Measurements from ENCODE around the gene JDP2. TPM values are rescaled to one million over a fixed set of nuclear protein-coding genes. Genes with fewer than 3 reads are reported as not detected.

JDP2 gene
- total RNA-seq, 1 donor from 2014 or later = 72.2 TPM

DNA sequence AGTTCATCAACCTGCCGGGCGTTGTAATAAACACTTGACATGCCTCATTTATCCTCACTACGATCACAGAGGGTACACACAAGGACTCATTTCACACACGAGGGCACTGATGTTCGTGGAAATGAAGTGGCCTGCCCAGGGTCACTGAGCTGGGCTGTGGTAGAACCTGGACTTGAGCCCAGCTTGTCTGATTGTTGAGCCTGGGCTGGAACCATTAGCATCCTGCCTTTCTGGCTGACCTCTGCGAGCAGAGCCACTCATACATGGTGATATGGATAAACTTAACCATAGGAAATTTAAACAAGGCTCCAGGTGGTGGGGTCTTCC is 16.6 kb upstream of the JDP2 start:
- Mint-ChIP-seq H3K9me3 (ENCODE audit: low read depth) (peaks cover 4% of the 10 kb centered on the region), H3K4me1 (ENCODE audit: low read depth) (no peaks in the 10 kb centered on the region), H3K36me3 (ENCODE audit: low read depth) (no peaks in the 10 kb centered on the region), H3K27ac (ENCODE audit: unreplicated experiment) (no peak overlapping the region), H3K4me3 (ENCODE audit: unreplicated experiment) (no peak overlapping the region), H3K27me3 (ENCODE audit: low read depth) (peaks cover 3% of the 10 kb centered on the region)
- TF ChIP-seq, protein P1, sequence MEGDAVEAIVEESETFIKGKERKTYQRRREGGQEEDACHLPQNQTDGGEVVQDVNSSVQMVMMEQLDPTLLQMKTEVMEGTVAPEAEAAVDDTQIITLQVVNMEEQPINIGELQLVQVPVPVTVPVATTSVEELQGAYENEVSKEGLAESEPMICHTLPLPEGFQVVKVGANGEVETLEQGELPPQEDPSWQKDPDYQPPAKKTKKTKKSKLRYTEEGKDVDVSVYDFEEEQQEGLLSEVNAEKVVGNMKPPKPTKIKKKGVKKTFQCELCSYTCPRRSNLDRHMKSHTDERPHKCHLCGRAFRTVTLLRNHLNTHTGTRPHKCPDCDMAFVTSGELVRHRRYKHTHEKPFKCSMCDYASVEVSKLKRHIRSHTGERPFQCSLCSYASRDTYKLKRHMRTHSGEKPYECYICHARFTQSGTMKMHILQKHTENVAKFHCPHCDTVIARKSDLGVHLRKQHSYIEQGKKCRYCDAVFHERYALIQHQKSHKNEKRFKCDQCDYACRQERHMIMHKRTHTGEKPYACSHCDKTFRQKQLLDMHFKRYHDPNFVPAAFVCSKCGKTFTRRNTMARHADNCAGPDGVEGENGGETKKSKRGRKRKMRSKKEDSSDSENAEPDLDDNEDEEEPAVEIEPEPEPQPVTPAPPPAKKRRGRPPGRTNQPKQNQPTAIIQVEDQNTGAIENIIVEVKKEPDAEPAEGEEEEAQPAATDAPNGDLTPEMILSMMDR (IDR thresholded peaks at IDR 0.05) = no peak
- no peak for DNase-seq (ENCODE audit: low spot score)

DNA sequence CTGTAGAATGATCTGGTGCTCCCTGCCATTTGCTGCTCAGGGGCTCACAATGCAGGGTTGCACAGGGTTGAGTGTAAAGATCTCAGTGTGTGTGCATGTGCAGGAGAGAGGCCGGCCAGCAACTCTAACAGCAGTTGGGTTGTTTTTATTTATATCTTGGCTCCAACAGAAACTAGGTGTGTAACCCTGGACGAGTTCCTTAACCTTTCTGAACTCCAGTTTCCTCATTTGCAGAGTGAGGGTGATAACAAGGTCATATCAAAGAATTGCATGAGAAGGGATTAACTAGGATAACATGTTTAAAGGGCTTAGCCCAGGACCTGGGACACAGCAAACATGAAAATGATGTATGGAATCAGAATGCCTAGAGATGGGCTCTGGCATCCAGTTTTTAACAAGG is 14.8 kb upstream of the JDP2 start:
- H3K4me3 Mint-ChIP-seq (ENCODE audit: unreplicated experiment) = no peak overlapping the region
- no peaks in the 10 kb centered on the region for H3K36me3 Mint-ChIP-seq (ENCODE audit: low read depth)
- no peaks in the 10 kb centered on the region for H3K4me1 Mint-ChIP-seq (ENCODE audit: low read depth)
- H3K9me3 Mint-ChIP-seq (ENCODE audit: low read depth) = peaks cover 4% of the 10 kb centered on the region
- no peaks in the 10 kb centered on the region for H3K27me3 Mint-ChIP-seq (ENCODE audit: low read depth)
- no peak for DNase-seq (ENCODE audit: low spot score)
- TF ChIP-seq, protein P1 (IDR thresholded peaks at IDR 0.05) = no peak
- no peak overlapping the region for H3K27ac Mint-ChIP-seq (ENCODE audit: unreplicated experiment)

DNA sequence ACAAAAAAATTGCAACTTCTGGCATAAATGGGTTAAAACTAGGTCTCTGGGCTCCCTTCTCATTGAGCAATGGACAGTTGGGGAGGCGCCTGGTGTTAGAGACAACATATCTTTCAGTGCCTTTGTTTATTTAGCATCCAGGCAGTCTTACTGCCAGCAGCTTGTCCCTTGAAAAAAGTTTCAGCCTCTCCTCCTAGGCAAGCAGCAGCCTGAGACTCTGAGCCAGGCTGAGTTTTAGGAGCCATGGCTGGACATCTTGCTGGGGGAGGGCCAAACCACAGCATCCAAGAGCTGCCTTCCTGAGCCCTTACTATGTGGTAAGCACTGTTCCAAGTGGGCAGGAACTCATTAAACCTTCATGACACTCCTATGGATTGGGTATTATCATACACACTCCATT is 10.1 kb upstream of the JDP2 start:
- no peak for DNase-seq (ENCODE audit: low spot score)
- no peaks in the 10 kb centered on the region for H3K36me3 Mint-ChIP-seq (ENCODE audit: low read depth)
- H3K4me1 Mint-ChIP-seq (ENCODE audit: low read depth) = peaks cover 6% of the 10 kb centered on the region
- H3K4me3 Mint-ChIP-seq (ENCODE audit: unreplicated experiment) = no peak overlapping the region
- TF ChIP-seq, protein P1 (IDR thresholded peaks at IDR 0.05) = no peak
- peaks cover 4% of the 10 kb centered on the region for H3K9me3 Mint-ChIP-seq (ENCODE audit: low read depth)
- no peak overlapping the region for H3K27ac Mint-ChIP-seq (ENCODE audit: unreplicated experiment)
- H3K27me3 Mint-ChIP-seq (ENCODE audit: low read depth) = no peaks in the 10 kb centered on the region

DNA sequence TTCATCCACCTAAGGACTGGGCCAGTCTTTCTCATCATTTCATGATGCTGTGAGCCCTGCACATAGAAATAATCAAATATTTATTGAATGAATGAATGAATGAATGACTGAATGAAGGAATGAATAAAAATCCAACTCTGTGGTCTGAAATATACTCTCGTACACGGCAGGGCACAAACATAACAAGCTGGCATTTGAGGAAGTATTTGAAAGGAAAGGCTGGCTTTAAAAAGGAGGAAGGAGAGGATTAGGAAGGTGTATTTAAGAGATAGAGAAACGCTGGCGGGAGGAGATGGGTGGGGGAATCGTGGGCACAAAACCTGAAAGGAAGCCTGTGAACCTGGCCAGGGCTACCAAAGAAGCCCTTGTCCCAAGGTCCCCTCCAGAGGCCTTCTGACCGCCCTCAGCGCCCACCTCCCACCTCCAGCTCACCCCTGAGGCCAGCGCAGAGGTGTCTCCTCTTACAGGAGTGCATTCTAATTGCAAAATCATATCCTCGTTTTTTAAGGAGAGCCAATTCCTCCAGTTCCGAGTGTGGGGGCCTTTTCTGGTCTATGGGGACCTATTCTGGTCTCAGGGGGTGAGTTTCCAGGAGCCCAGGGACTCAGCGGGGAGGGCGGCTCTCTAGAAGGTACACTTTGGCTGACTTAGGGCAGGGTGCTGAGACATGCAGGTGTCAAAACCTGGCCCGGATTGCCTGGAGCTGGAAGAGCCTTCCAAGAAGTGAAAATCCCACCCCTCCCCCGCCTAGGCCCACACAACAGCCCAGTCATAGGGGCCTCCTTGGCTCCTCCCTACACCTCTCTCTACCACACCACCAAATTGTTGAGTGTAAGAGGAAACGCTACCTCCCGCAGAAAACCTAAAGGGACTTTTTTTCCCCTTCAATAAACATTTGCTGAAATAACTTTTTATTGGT is 8.7 kb upstream of the JDP2 start:
- TF ChIP-seq, protein P1 (IDR thresholded peaks at IDR 0.05) = no peak
- no peaks in the 10 kb centered on the region for H3K27me3 Mint-ChIP-seq (ENCODE audit: low read depth)
- H3K36me3 Mint-ChIP-seq (ENCODE audit: low read depth) = no peaks in the 10 kb centered on the region
- peaks cover 6% of the 10 kb centered on the region for H3K4me1 Mint-ChIP-seq (ENCODE audit: low read depth)
- no peak overlapping the region for H3K4me3 Mint-ChIP-seq (ENCODE audit: unreplicated experiment)
- no peak overlapping the region for H3K27ac Mint-ChIP-seq (ENCODE audit: unreplicated experiment)
- peaks cover 2% of the 10 kb centered on the region for H3K9me3 Mint-ChIP-seq (ENCODE audit: low read depth)
- DNase-seq (ENCODE audit: low spot score) = no peak

DNA sequence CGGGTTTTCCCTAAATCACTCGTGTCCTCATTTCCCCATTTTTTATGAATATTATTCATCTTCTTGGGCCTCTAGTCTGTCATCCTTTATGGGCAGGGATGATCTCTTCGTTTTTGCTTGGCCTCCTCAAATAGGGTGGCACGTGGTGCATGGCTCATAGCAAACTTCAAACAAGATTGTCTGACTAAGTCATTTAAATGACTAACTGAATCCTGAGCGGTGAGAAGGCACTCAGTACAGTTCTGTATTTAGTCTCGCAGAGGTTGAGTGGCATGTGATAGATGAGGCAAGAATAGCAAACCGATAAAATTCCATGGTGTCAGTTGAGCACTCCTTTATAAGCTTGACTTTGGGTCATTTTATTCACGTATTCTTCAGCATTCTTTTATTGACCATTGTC is 5.7 kb upstream of the JDP2 start:
- Mint-ChIP-seq H3K4me3 (ENCODE audit: unreplicated experiment) (no peak overlapping the region), H3K36me3 (ENCODE audit: low read depth) (no peaks in the 10 kb centered on the region), H3K27ac (ENCODE audit: unreplicated experiment) (no peak overlapping the region), H3K4me1 (ENCODE audit: low read depth) (peaks cover 6% of the 10 kb centered on the region), H3K27me3 (ENCODE audit: low read depth) (no peaks in the 10 kb centered on the region), H3K9me3 (ENCODE audit: low read depth) (peaks cover 3% of the 10 kb centered on the region)
- no peak for DNase-seq (ENCODE audit: low spot score)
- TF ChIP-seq, protein P1 (IDR thresholded peaks at IDR 0.05) = no peak
